GM18858 (cell line): ENCODE measurements around the gene GXYLT2.

Source experiments
- ATAC-seq: cut with Tn5 transposase; IDR thresholded peaks from one replicate; pipeline ENCODE4 v1.9.1; 2021; ENCODE audit not compliant: unreplicated experiment

Gene GXYLT2

GRCh38 chr3:72930754-72931153 lies 42.9 kb downstream of the GXYLT2 start:
- ATAC-seq, result no peak

- ATAC-seq, result no peak
Observed at GRCh38 chr3:72932416-72932815, 44.6 kb downstream of the GXYLT2 start.

GRCh38 chr3:72938471-72939265 lies 50.8 kb downstream of the GXYLT2 start:
- ATAC-seq, result peak; percentile 83

- ATAC-seq, result no peak
Observed at GRCh38 chr3:72941245-72941644, 53.4 kb downstream of the GXYLT2 start.

- ATAC-seq, result no peak
Observed at GRCh38 chr3:72942427-72942826, 54.6 kb downstream of the GXYLT2 start.

- ATAC-seq, result no peak
Observed at GRCh38 chr3:72944696-72945095, 56.9 kb downstream of the GXYLT2 start.

GRCh38 chr3:72947715-72948490 lies 60.1 kb downstream of the GXYLT2 start:
- ATAC-seq, result no peak

- ATAC-seq, result no peak
Observed at GRCh38 chr3:72949016-72949415, 61.2 kb downstream of the GXYLT2 start.

- no peak for ATAC-seq
Observed at GRCh38 chr3:72950372-72950771, 62.5 kb downstream of the GXYLT2 start.

GRCh38 chr3:72950801-72951200 lies 63.0 kb downstream of the GXYLT2 start:
- no peak for ATAC-seq

- ATAC-seq, result peak; percentile 62
Observed at GRCh38 chr3:72951259-72951722, 63.4 kb downstream of the GXYLT2 start.

- ATAC-seq, result no peak
Observed at GRCh38 chr3:72953325-72953956, 65.6 kb downstream of the GXYLT2 start.

GRCh38 chr3:72957297-72957696 lies 69.5 kb downstream of the GXYLT2 start:
- ATAC-seq, result no peak

- ATAC-seq, result no peak
Observed at GRCh38 chr3:72959336-72959735, 71.5 kb downstream of the GXYLT2 start.

- ATAC-seq, result no peak
Observed at GRCh38 chr3:72960812-72961518, 73.1 kb downstream of the GXYLT2 start.

GRCh38 chr3:72961752-72962151 lies 73.9 kb downstream of the GXYLT2 start:
- ATAC-seq, result no peak

GRCh38 chr3:72962317-72962716 lies 74.5 kb downstream of the GXYLT2 start:
- ATAC-seq, result no peak

- ATAC-seq, result no peak
Observed at GRCh38 chr3:72964633-72965032, 76.8 kb downstream of the GXYLT2 start.

GRCh38 chr3:72968266-72968664 lies 80.4 kb downstream of the GXYLT2 start:
- no peak for ATAC-seq

GRCh38 chr3:72969766-72970165 lies 81.9 kb downstream of the GXYLT2 start:
- no peak for ATAC-seq

GRCh38 chr3:72970942-72971341 lies 83.1 kb downstream of the GXYLT2 start:
- ATAC-seq, result no peak
